Liver (tissue), 10 donors: ENCODE measurements around the gene COL20A1. TPM values are rescaled to one million over a fixed set of nuclear protein-coding genes. Genes with fewer than 3 reads are reported as not detected.

Source experiments
- DNase-seq: peaks from one replicate; pipeline ENCODE4 v3.0.0-alpha.2; 2017; ENCODE audit warnings: low spot score
- H3K27ac ChIP-seq, 2 donors: one replicate each; pipeline ENCODE4 v1.7.0; 2013; ENCODE audit warnings: inconsistent platforms in 2 of 2, low read length in 2 of 2, control low read depth in 1 of 2, low read depth in 1 of 2, mild to moderate bottlenecking in 1 of 2
- H3K27me3 ChIP-seq, 4 donors: one replicate each; pipeline versions ENCODE4 v1.6.1 to v1.7.0; 2013; ENCODE audit warnings: low read length in 3 of 4, inconsistent platforms in 1 of 4, mild to moderate bottlenecking in 1 of 4, moderate library complexity in 1 of 4; ENCODE audit not compliant: control insufficient read depth in 4 of 4, insufficient read depth in 4 of 4
- H3K36me3 ChIP-seq, 4 donors: one replicate each; pipeline versions ENCODE4 v1.6.1 to v1.7.0; 2013; ENCODE audit warnings: low read length in 3 of 4, mild to moderate bottlenecking in 3 of 4, low read depth in 1 of 4, moderate library complexity in 1 of 4; ENCODE audit not compliant: control insufficient read depth in 4 of 4, insufficient read depth in 3 of 4
- H3K4me1 ChIP-seq, 4 donors: one replicate each; pipeline versions ENCODE4 v1.6.1 to v1.7.0; 2013; ENCODE audit warnings: low read length in 3 of 4, mild to moderate bottlenecking in 3 of 4, moderate library complexity in 1 of 4; ENCODE audit not compliant: control insufficient read depth in 4 of 4, insufficient read depth in 4 of 4
- H3K4me3 ChIP-seq, 3 donors: one replicate each; pipeline versions ENCODE4 v1.6.1 to v1.7.0; 2013; ENCODE audit warnings: low read length in 3 of 3, control low read depth in 1 of 3, low read depth in 1 of 3, mild to moderate bottlenecking in 1 of 3
- H3K9ac ChIP-seq, 2 donors: one replicate each; pipeline ENCODE4 v1.7.0; 2013; ENCODE audit warnings: low read length in 2 of 2, mild to moderate bottlenecking in 2 of 2, moderate library complexity in 2 of 2, control low read depth in 1 of 2, low read depth in 1 of 2
- H3K9me3 ChIP-seq, 4 donors: one replicate each; pipeline versions ENCODE4 v1.6.1 to v1.7.0; 2013; ENCODE audit warnings: low read length in 3 of 4; ENCODE audit not compliant: control insufficient read depth in 4 of 4
- EGR1 ChIP-seq, 2 donors: IDR thresholded peaks; 2 replicates each; pipeline ENCODE4 v1.6.1; 2016 to 2018; ENCODE audit warnings: antibody characterized with exemption in 2 of 2, low read depth in 2 of 2
- FOXA1 ChIP-seq: IDR thresholded peaks from 2 replicates; pipeline ENCODE4 v1.6.1; 2016; ENCODE audit warnings: antibody characterized with exemption
- FOXA2 ChIP-seq: IDR thresholded peaks from 2 replicates; pipeline ENCODE4 v1.6.1; 2016; ENCODE audit warnings: antibody characterized with exemption
- GABPA ChIP-seq, 2 donors: IDR thresholded peaks in 1 of 2; conservative IDR thresholded peaks in 1 of 2; 2 replicates each; pipeline ENCODE4 v1.6.1; 2016; ENCODE audit warnings: antibody characterized with exemption in 2 of 2, mild to moderate bottlenecking in 1 of 2, moderate library complexity in 1 of 2
- HNF4A ChIP-seq, 2 donors: conservative IDR thresholded peaks; 2 replicates each; pipeline ENCODE4 v1.6.1; 2016; ENCODE audit warnings: antibody characterized with exemption in 2 of 2, mild to moderate bottlenecking in 2 of 2
- HNF4G ChIP-seq: IDR thresholded peaks from 2 replicates; pipeline ENCODE4 v1.6.1; 2016; ENCODE audit warnings: antibody characterized with exemption
- JUND ChIP-seq, 2 donors: IDR thresholded peaks; 2 replicates each; pipeline ENCODE4 v1.6.1; 2016; ENCODE audit warnings: antibody characterized with exemption in 2 of 2
- NR2F2 ChIP-seq: IDR thresholded peaks from 2 replicates; pipeline ENCODE4 v1.6.1; 2016; ENCODE audit warnings: antibody characterized with exemption
- RAD21 ChIP-seq, 2 donors: IDR thresholded peaks; 2 replicates each; pipeline ENCODE4 v1.6.1; 2016; ENCODE audit warnings: antibody characterized with exemption in 2 of 2, mild to moderate bottlenecking in 2 of 2
- RXRA ChIP-seq, 2 donors: IDR thresholded peaks; 2 replicates each; pipeline ENCODE4 v1.6.1; 2017 to 2018; ENCODE audit warnings: antibody characterized with exemption in 2 of 2, mild to moderate bottlenecking in 1 of 2
- SP1 ChIP-seq: IDR thresholded peaks from 2 replicates; pipeline ENCODE4 v1.6.1; 2018; ENCODE audit warnings: antibody characterized with exemption, mild to moderate bottlenecking
- TAF1 ChIP-seq: conservative IDR thresholded peaks from 2 replicates; pipeline ENCODE4 v1.6.1; 2016; ENCODE audit warnings: antibody characterized with exemption, mild to moderate bottlenecking
- YY1 ChIP-seq: IDR thresholded peaks from 2 replicates; pipeline ENCODE4 v1.6.1; 2016; ENCODE audit warnings: antibody characterized with exemption, mild to moderate bottlenecking
- WGBS: extraction: QIAGEN DNeasy Blood & Tissue Kit; methylation state at CpG from one replicate; pipeline ENCODE4 v1.1.7; 2013; 5-methylcytosine and 5-hydroxymethylcytosine counted together
- polyA plus RNA-seq, 2 donors: library from polyadenylated mRNA; stranded (reverse) in 1 of 2; unstranded in 1 of 2; fragments of 200-250 nt in 1 of 2; fragments of >200 nt in 1 of 2; fragmentation: Nextera tagmentation in 1 of 2; extraction: Ambion mirVana in 1 of 2; gene quantifications; one replicate each; pipeline versions ENCODE4 v1.2.1 to v1.2.3, GENCODE V29; 2013 to 2015
- small RNA-seq: library from RNA; depleted of rRNA; stranded (forward); fragments of <200 nt; gene quantifications from one replicate; pipeline ENCODE3, GENCODE V24; 2014
- total RNA-seq, 2 donors: library from RNA; depleted of rRNA; stranded (reverse); fragments of >200 nt; gene quantifications; one replicate each; pipeline ENCODE4 v1.2.3, GENCODE V29; 2014
- TF ChIP-seq, protein P1 (sequence below): IDR thresholded peaks from 2 replicates; pipeline ENCODE4 v1.6.1; 2016; ENCODE audit warnings: antibody characterized with exemption, mild to moderate bottlenecking
- TF ChIP-seq, protein P2 (sequence below): IDR thresholded peaks from 2 replicates; pipeline ENCODE4 v1.6.1; 2016; ENCODE audit warnings: antibody characterized with exemption
- TF ChIP-seq, protein P3 (sequence below): IDR thresholded peaks from 2 replicates; pipeline ENCODE4 v1.6.1; 2016; ENCODE audit warnings: antibody characterized with exemption
- TF ChIP-seq, protein P4 (sequence below): IDR thresholded peaks from 2 replicates; pipeline ENCODE4 v1.6.1; 2016; ENCODE audit warnings: antibody characterized with exemption
- TF ChIP-seq, protein P5 (sequence below): fragments of 150-350 bp; IDR thresholded peaks from 2 replicates; pipeline ENCODE4 v1.5.1; 2017; ENCODE audit warnings: improper control_type of control experiment, low read depth, low read length; ENCODE audit not compliant: missing input control
- donor health status: healthy.
- donor health status: healthy.
- donor health status: healthy.
- donor health status: healthy.
- donor health status: healthy.

Gene COL20A1
- total and polyA plus RNA-seq, 4 donors: not detected

DNA sequence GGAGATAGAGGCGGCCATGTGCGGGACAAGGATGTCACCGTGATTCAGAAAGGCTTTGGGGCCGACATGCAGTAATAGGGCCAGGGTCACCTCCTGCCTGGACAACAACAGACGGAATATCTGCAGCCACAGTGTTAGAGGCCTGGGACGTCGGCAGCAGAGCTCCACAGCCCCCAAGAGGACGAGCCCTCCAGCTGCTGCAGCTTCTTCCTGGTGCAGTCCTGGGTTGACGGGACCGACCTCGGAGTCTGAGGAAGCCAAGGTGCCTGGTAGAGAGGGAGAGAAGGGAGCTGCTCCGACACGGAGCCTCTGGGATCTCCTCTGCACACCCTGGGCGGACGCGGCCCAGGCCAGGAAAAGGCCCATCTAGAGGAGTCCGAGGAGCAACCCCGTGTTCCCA lies 91.3 kb downstream of the COL20A1 start:
- H3K27me3 ChIP-seq: peaks cover 0 to 1% (median 0%) of the 10 kb centered on the region in 4 donors
- H3K27ac ChIP-seq: no peak overlapping the region
- WGBS: 72% methylated on average over 18 of the region's 18 CpGs
- H3K9me3 ChIP-seq: peaks cover 3 to 14% (median 5%) of the 10 kb centered on the region in 4 donors
- H3K9ac ChIP-seq: no peak overlapping the region
- no peak overlapping the region for H3K4me3 ChIP-seq
- peaks cover 0 to 4% (median 0%) of the 10 kb centered on the region in 4 donors for H3K4me1 ChIP-seq
- no peak for TF ChIP-seq YY1
- TF ChIP-seq, protein P1, sequence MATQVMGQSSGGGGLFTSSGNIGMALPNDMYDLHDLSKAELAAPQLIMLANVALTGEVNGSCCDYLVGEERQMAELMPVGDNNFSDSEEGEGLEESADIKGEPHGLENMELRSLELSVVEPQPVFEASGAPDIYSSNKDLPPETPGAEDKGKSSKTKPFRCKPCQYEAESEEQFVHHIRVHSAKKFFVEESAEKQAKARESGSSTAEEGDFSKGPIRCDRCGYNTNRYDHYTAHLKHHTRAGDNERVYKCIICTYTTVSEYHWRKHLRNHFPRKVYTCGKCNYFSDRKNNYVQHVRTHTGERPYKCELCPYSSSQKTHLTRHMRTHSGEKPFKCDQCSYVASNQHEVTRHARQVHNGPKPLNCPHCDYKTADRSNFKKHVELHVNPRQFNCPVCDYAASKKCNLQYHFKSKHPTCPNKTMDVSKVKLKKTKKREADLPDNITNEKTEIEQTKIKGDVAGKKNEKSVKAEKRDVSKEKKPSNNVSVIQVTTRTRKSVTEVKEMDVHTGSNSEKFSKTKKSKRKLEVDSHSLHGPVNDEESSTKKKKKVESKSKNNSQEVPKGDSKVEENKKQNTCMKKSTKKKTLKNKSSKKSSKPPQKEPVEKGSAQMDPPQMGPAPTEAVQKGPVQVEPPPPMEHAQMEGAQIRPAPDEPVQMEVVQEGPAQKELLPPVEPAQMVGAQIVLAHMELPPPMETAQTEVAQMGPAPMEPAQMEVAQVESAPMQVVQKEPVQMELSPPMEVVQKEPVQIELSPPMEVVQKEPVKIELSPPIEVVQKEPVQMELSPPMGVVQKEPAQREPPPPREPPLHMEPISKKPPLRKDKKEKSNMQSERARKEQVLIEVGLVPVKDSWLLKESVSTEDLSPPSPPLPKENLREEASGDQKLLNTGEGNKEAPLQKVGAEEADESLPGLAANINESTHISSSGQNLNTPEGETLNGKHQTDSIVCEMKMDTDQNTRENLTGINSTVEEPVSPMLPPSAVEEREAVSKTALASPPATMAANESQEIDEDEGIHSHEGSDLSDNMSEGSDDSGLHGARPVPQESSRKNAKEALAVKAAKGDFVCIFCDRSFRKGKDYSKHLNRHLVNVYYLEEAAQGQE: no peak
- TF ChIP-seq, protein P2, sequence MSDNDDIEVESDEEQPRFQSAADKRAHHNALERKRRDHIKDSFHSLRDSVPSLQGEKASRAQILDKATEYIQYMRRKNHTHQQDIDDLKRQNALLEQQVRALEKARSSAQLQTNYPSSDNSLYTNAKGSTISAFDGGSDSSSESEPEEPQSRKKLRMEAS: no peak
- TF ChIP-seq HNF4A (conservative IDR thresholded peaks at IDR 0.05): no peak
- TF ChIP-seq RXRA (IDR thresholded peaks at IDR 0.05): no peak
- no peak for TF ChIP-seq RAD21 (IDR thresholded peaks at IDR 0.05)
- TF ChIP-seq NR2F2: no peak
- TF ChIP-seq, protein P3, sequence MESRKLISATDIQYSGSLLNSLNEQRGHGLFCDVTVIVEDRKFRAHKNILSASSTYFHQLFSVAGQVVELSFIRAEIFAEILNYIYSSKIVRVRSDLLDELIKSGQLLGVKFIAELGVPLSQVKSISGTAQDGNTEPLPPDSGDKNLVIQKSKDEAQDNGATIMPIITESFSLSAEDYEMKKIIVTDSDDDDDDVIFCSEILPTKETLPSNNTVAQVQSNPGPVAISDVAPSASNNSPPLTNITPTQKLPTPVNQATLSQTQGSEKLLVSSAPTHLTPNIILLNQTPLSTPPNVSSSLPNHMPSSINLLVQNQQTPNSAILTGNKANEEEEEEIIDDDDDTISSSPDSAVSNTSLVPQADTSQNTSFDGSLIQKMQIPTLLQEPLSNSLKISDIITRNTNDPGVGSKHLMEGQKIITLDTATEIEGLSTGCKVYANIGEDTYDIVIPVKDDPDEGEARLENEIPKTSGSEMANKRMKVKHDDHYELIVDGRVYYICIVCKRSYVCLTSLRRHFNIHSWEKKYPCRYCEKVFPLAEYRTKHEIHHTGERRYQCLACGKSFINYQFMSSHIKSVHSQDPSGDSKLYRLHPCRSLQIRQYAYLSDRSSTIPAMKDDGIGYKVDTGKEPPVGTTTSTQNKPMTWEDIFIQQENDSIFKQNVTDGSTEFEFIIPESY: no peak
- no peak for TF ChIP-seq JUND (IDR thresholded peaks at IDR 0.05)
- no peak for TF ChIP-seq EGR1 (IDR thresholded peaks at IDR 0.05; ENCODE audit: low read depth in 2 of 2)
- TF ChIP-seq HNF4G: no peak
- TF ChIP-seq FOXA2: no peak
- TF ChIP-seq FOXA1: no peak
- TF ChIP-seq SP1: no peak
- TF ChIP-seq, protein P4, sequence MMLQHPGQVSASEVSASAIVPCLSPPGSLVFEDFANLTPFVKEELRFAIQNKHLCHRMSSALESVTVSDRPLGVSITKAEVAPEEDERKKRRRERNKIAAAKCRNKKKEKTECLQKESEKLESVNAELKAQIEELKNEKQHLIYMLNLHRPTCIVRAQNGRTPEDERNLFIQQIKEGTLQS: no peak
- no peak for TF ChIP-seq TAF1
- TF ChIP-seq, protein P5, sequence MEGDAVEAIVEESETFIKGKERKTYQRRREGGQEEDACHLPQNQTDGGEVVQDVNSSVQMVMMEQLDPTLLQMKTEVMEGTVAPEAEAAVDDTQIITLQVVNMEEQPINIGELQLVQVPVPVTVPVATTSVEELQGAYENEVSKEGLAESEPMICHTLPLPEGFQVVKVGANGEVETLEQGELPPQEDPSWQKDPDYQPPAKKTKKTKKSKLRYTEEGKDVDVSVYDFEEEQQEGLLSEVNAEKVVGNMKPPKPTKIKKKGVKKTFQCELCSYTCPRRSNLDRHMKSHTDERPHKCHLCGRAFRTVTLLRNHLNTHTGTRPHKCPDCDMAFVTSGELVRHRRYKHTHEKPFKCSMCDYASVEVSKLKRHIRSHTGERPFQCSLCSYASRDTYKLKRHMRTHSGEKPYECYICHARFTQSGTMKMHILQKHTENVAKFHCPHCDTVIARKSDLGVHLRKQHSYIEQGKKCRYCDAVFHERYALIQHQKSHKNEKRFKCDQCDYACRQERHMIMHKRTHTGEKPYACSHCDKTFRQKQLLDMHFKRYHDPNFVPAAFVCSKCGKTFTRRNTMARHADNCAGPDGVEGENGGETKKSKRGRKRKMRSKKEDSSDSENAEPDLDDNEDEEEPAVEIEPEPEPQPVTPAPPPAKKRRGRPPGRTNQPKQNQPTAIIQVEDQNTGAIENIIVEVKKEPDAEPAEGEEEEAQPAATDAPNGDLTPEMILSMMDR: no peak
- TF ChIP-seq GABPA (IDR thresholded peaks at IDR 0.05 in 1 of 2, conservative IDR thresholded peaks at IDR 0.05 in 1 of 2): no peak
- no peak for DNase-seq
- no peaks in the 10 kb centered on the region for H3K36me3 ChIP-seq

Small RNA genes within 50 kb of the gene (small RNA-seq; reads per million reads assigned to genes)
- 0.91 reads per million, percentile 76 among the genes with 10 or more reads in this experiment for gene MIR4326
- 0.27 reads per million, percentile 19 among the genes with 10 or more reads in this experiment for gene RNU6-994P

Other genes with a start within 250 kb of the COL20A1 start
- gene YTHDF1, start 77.1 kb upstream of the COL20A1 start, total RNA-seq: 10 to 100 TPM; 13.7 to 19.5 TPM
- gene YTHDF1, start 77.1 kb upstream of the COL20A1 start, polyA plus RNA-seq: 10 to 100 TPM in 1 of 2 donors, 1 to 10 TPM in 1; 6.8 to 16.2 TPM
- gene BIRC7, start 57.3 kb upstream of the COL20A1 start, total RNA-seq: under 1 TPM in 1 of 2 donors, not detected in 1; 0.23 TPM
- gene BIRC7, start 57.3 kb upstream of the COL20A1 start, polyA plus RNA-seq: not detected
- under 1 TPM in 1 of 2 donors, not detected in 1; 0.05 TPM for gene NKAIN4, start 38.7 kb upstream of the COL20A1 start, total RNA-seq
- gene NKAIN4, start 38.7 kb upstream of the COL20A1 start, polyA plus RNA-seq: not detected
- 10 to 100 TPM; 18.3 to 29.7 TPM for gene ARFGAP1, start 20.4 kb upstream of the COL20A1 start, total RNA-seq
- gene ARFGAP1, start 20.4 kb upstream of the COL20A1 start, polyA plus RNA-seq: 10 to 100 TPM; 11.2 to 25.4 TPM
- 10 to 100 TPM in 1 of 2 donors, not detected in 1; 23.3 TPM for gene CHRNA4, start 68.2 kb downstream of the COL20A1 start, total RNA-seq
- gene CHRNA4, start 68.2 kb downstream of the COL20A1 start, polyA plus RNA-seq: 1 to 10 TPM; 3.2 to 6.4 TPM
- not detected for gene KCNQ2, start 179.5 kb downstream of the COL20A1 start, total RNA-seq
- not detected for gene KCNQ2, start 179.5 kb downstream of the COL20A1 start, polyA plus RNA-seq
- gene EEF1A2, start 205.9 kb downstream of the COL20A1 start, total RNA-seq: under 1 TPM in 1 of 2 donors, not detected in 1; 0.05 TPM
- gene EEF1A2, start 205.9 kb downstream of the COL20A1 start, polyA plus RNA-seq: under 1 TPM in 1 of 2 donors, not detected in 1; 0.12 TPM
- gene PPDPF, start 227.6 kb downstream of the COL20A1 start, total RNA-seq: 10 to 100 TPM; 25.1 to 25.5 TPM
- gene PPDPF, start 227.6 kb downstream of the COL20A1 start, polyA plus RNA-seq: 100 to 1,000 TPM in 1 of 2 donors, 1 to 10 TPM in 1; 8.3 to 196 TPM
- gene PTK6, start 244.2 kb downstream of the COL20A1 start, total RNA-seq: 1 to 10 TPM in 1 of 2 donors, under 1 TPM in 1; 0.05 to 1.2 TPM
- gene PTK6, start 244.2 kb downstream of the COL20A1 start, polyA plus RNA-seq: under 1 TPM; 0.11 to 0.36 TPM